Caco-2 (cell line): ENCODE results near the gene NFATC2. TPM values are rescaled to one million over a fixed set of nuclear protein-coding genes. Genes with fewer than 3 reads are reported as not detected.

Experiments
- BruUV-seq: library from RNA; stranded (reverse); fragments of 400-500 nt; replicated peaks from 2 replicates; lab custom pipeline; 2021; lab: Mats Ljungman, UMichigan
- CTCF ChIA-PET: fragments of 300-600 bp; sonication (Branson Sonifier 250); formaldehyde crosslinking; loops from one replicate; lab custom pipeline; 2022; ENCODE audit warnings: antibody characterized with exemption; lab: Charles Lee
- POLR2A ChIA-PET: fragments of 300-600 bp; sonication (Branson Sonifier 250); formaldehyde crosslinking; loops from one replicate; lab custom pipeline; 2022; ENCODE audit warnings: antibody characterized with exemption; lab: Charles Lee
- DNase-seq, 2 experiments: peaks; one replicate each; pipeline versions ENCODE4 v3.0.0 to v3.0.0-alpha.2; 2020 to 2022
- H3K27me3 ChIP-seq: replicated peaks from 2 replicates; pipeline ENCODE4 v1.6.0; 2011; ENCODE audit warnings: low read length; ENCODE audit not compliant: control insufficient read depth, insufficient read depth
- H3K36me3 ChIP-seq: 2 replicates; pipeline ENCODE4 v1.5.1; 2011; ENCODE audit warnings: low read length; ENCODE audit not compliant: control insufficient read depth, insufficient read depth
- H3K4me1 ChIP-seq: fragments of 250-450 bp; sonication (Bioruptor Pico); 2 replicates; pipeline ENCODE4 v1.5.1; 2020; ENCODE audit warnings: mild to moderate bottlenecking
- H3K4me3 ChIP-seq: 2 replicates; pipeline ENCODE4 v1.5.1; 2011; ENCODE audit warnings: low read depth, mild to moderate bottlenecking, control low read depth, low read length
- H3K9me3 ChIP-seq: fragments of 250-450 bp; sonication (Bioruptor Pico); 2 replicates; pipeline ENCODE4 v1.5.1; 2020; ENCODE audit warnings: mild to moderate bottlenecking, moderate library complexity
- H3K27ac Mint-ChIP-seq: one replicate; pipeline ENCODE4 v1.8.0; 2022; ENCODE audit warnings: mixed read lengths; ENCODE audit not compliant: unreplicated experiment
- H3K27me3 Mint-ChIP-seq: one replicate; pipeline ENCODE4 v1.8.0; 2022; ENCODE audit warnings: mixed read lengths; ENCODE audit not compliant: insufficient read depth, unreplicated experiment
- H3K36me3 Mint-ChIP-seq: one replicate; pipeline ENCODE4 v1.8.0; 2022; ENCODE audit warnings: mild to moderate bottlenecking, mixed read lengths; ENCODE audit not compliant: insufficient read depth, unreplicated experiment
- H3K4me1 Mint-ChIP-seq: one replicate; pipeline ENCODE4 v1.8.0; 2022; ENCODE audit warnings: low read depth, mixed read lengths; ENCODE audit not compliant: unreplicated experiment
- H3K4me3 Mint-ChIP-seq: one replicate; pipeline ENCODE4 v1.8.0; 2022; ENCODE audit warnings: mild to moderate bottlenecking, moderate library complexity, mixed read lengths; ENCODE audit not compliant: unreplicated experiment
- H3K9me3 Mint-ChIP-seq: one replicate; pipeline ENCODE4 v1.8.0; 2022; ENCODE audit warnings: mixed read lengths; ENCODE audit not compliant: unreplicated experiment
- CTCF ChIP-seq, 2 experiments: fragments of 200-600 bp in 1 of 2; IDR thresholded peaks; 1 replicate in 1 of 2; 2 replicates in 1 of 2; pipeline versions ENCODE4 v1.5.1 to v1.8.0; 2011 to 2022; ENCODE audit warnings: antibody characterized with exemption in 1 of 2, control low read depth in 1 of 2, inconsistent platforms in 1 of 2, low read depth in 1 of 2, low read length in 1 of 2, mild to moderate bottlenecking in 1 of 2, moderate library complexity in 1 of 2; ENCODE audit not compliant: insufficient read depth in 1 of 2, severe bottlenecking in 1 of 2, unreplicated experiment in 1 of 2
- intact Hi-C: fragments of 100-400 bp; cut with micrococcal nuclease; formaldehyde crosslinking; loops from one replicate; pipeline ENCODE4 v1.10.0; 2022; ENCODE audit not compliant: unreplicated experiment
- total RNA-seq: library from RNA; stranded (reverse); gene quantifications from 2 replicates; pipeline ENCODE4 v1.2.3, GENCODE V29; 2022

NFATC2 gene
- total RNA-seq, 1 experiment from 2014 or later = 20.8 TPM

GRCh38 chr20:51363378-51363777 lies 179.1 kb downstream of the NFATC2 start:
- no peak for DNase-seq
- CTCF ChIA-PET = no interaction called here
- Histone ChIP-seq H3K4me1 (no peaks in the 10 kb centered on the region), H3K36me3 (no peaks in the 10 kb centered on the region), H3K4me3 (no peak overlapping the region), H3K27me3 (no peaks in the 10 kb centered on the region), H3K9me3 (peaks cover 13% of the 10 kb centered on the region; the same call in 1 of the 2 replicates)
- no TSS peak for BruUV-seq
- H3K9me3 Mint-ChIP-seq = peaks cover 15% of the 10 kb centered on the region
- H3K4me1 Mint-ChIP-seq = no peaks in the 10 kb centered on the region
- H3K36me3 Mint-ChIP-seq = no peaks in the 10 kb centered on the region
- H3K27me3 Mint-ChIP-seq = peaks cover 21% of the 10 kb centered on the region
- H3K27ac Mint-ChIP-seq = no peak overlapping the region
- intact Hi-C loops = no loop called here
- TF ChIP-seq CTCF (IDR thresholded peaks at IDR 0.05; ENCODE audit: insufficient read depth in 1 of 2, low read depth in 1 of 2, low read length in 1 of 2, severe bottlenecking in 1 of 2, unreplicated experiment in 1 of 2) = no peak
- POLR2A ChIA-PET = no interaction called here
- H3K4me3 Mint-ChIP-seq = no peak overlapping the region

- intact Hi-C loops = no loop called here
- no peak for TF ChIP-seq CTCF (IDR thresholded peaks at IDR 0.05; ENCODE audit: insufficient read depth in 1 of 2, low read depth in 1 of 2, low read length in 1 of 2, severe bottlenecking in 1 of 2, unreplicated experiment in 1 of 2)
- H3K4me1 ChIP-seq = no peaks in the 10 kb centered on the region
- ChIA-PET CTCF (interaction anchor here (0.6 kb wide), 1 partner anchor 24 kb away, joined by 3 read pairs; no protein-coding TSS in a partner anchor), POLR2A (no interaction called here)
- H3K9me3 ChIP-seq = peaks cover 13% of the 10 kb centered on the region; the same call in 1 of the 2 replicates
- no peaks in the 10 kb centered on the region for H3K27me3 ChIP-seq
- H3K4me3 ChIP-seq = no peak overlapping the region
- Mint-ChIP-seq H3K4me1 (no peaks in the 10 kb centered on the region), H3K27me3 (peaks cover 21% of the 10 kb centered on the region), H3K36me3 (no peaks in the 10 kb centered on the region), H3K4me3 (no peak overlapping the region), H3K27ac (no peak overlapping the region), H3K9me3 (peaks cover 21% of the 10 kb centered on the region)
- no TSS peak for BruUV-seq
- DNase-seq = no peak
- no peaks in the 10 kb centered on the region for H3K36me3 ChIP-seq
These were observed 180.3 kb downstream of the NFATC2 start for GRCh38 chr20:51362254-51362653.

DNA sequence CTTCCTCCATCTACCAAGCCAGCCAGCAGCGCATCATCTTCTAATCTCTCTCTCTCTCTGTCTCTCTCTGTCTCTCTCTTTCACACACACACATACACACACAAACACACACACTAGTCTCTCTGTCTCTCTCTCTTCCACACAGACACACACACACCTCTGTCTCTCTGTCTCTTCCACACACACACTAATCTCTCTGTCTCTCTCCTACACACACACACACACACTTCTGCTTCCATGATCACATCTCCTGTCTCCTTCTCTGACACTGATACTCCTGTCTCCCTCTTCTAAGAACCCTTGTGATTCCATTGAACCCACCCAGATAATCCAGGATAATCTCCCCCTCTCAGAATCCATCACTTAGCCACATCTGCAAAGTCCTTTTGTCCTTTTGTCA lies 181.3 kb downstream of the NFATC2 start:
- Histone ChIP-seq H3K4me3 (no peak overlapping the region), H3K9me3 (peaks cover 13% of the 10 kb centered on the region; the same call in 1 of the 2 replicates), H3K36me3 (no peaks in the 10 kb centered on the region), H3K27me3 (no peaks in the 10 kb centered on the region), H3K4me1 (no peaks in the 10 kb centered on the region)
- Mint-ChIP-seq H3K4me3 (no peak overlapping the region), H3K36me3 (no peaks in the 10 kb centered on the region), H3K9me3 (peaks cover 24% of the 10 kb centered on the region), H3K27ac (no peak overlapping the region), H3K4me1 (no peaks in the 10 kb centered on the region), H3K27me3 (peaks cover 17% of the 10 kb centered on the region)
- POLR2A ChIA-PET = no interaction called here
- BruUV-seq = no TSS peak
- DNase-seq = no peak
- TF ChIP-seq CTCF (IDR thresholded peaks at IDR 0.05; ENCODE audit: insufficient read depth in 1 of 2, low read depth in 1 of 2, low read length in 1 of 2, severe bottlenecking in 1 of 2, unreplicated experiment in 1 of 2) = no peak
- intact Hi-C loops = no loop called here
- CTCF ChIA-PET = no interaction called here
